COLO668 (cell line): ENCODE results near the gene STAT5B.
"Not testable (repeated sequence)": the region's sequence is repeated elsewhere in the genome, so short reads cannot be mapped to it uniquely, and the experiment has no call there.

Source experiments
- DNase-seq: peaks from one replicate; lab custom pipeline; 2025; ENCODE audit not compliant: unreplicated experiment; lab: John Stamatoyannopoulos, UW

Gene STAT5B

GRCh38 chr17:42307362-42307927, 31.3 kb upstream of the STAT5B start:
- DNase-seq: no peak

DNA sequence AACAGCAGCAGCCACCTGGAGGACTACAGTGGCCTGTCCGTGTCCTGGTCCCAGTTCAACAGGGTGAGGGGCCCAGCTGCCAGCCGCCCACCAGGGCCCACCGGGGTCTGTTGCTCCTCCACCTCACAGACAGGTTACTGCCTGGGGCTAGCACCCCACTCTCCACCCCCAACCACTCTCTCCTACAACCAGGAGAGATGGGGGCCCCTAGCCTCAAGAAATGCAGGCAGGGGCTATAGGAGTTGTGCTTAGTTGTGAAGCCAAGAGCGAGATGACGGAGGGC, 30.1 kb upstream of the STAT5B start:
- no peak for DNase-seq

GRCh38 chr17:42305543-42306384, 29.6 kb upstream of the STAT5B start:
- no peak for DNase-seq

DNA sequence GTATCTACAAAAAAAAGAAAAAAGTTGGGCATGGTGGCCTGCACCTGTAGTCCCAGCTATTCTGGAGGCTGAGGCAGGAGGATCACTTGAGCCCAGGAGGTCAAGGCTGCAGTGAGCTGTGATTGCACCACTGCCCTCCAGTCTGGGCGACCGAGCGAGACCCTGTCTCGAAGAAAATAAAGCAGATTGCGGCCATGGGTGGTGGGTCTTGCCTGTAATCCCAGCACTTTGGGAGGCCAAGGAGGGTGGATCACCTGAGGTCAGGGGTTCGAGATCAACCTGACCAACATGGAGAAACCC, 28.8 kb upstream of the STAT5B start:
- not testable (repeated sequence) for DNase-seq

GRCh38 chr17:42304187-42305030, 28.2 kb upstream of the STAT5B start:
- no peak for DNase-seq

- no peak for DNase-seq
Observed at GRCh38 chr17:42303694-42304093, 27.5 kb upstream of the STAT5B start.

DNA sequence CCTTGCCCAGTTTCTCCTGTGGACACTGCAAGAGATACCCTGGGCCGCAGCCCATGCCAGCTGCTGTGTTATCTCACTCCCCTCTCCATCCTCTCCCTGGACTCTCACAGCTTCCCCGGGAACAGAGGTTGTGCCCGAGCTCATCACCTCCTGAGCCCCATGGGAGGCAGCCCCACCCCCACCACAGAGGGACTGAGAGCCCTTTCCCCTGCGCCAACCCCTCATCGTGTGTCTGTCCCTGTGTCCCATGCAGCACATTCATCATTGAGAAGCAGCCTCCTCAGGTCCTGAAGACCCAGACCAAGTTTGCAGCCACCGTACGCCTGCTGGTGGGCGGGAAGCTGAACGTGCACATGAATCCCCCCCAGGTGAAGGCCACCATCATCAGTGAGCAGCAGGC, 24.8 kb upstream of the STAT5B start:
- DNase-seq: no peak

GRCh38 chr17:42299913-42300312, 23.7 kb upstream of the STAT5B start:
- DNase-seq: not testable (repeated sequence)

DNA sequence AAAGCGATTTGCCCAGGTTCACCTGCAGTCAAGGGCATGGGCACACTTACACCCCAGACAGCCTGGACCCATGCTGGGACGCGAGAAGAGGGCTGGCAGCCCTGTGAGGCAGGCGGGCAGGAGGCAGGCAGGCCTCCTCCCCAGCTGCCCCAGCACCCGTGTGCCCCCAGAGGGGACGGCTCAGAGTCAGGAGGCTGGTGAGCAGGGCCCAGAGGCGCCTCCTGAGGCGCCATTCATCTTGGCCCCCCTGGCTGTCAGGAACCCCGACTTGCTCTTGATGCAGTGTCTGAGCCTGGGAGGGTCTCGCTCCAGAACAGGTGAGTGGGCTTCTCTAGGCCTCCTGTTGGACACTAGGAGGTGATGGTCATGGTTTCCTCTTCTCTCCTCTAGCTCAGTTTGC, 23.2 kb upstream of the STAT5B start:
- not testable (repeated sequence) for DNase-seq

GRCh38 chr17:42297775-42298174, 21.6 kb upstream of the STAT5B start:
- not testable (repeated sequence) for DNase-seq

GRCh38 chr17:42296012-42296411, 19.8 kb upstream of the STAT5B start:
- DNase-seq: no peak

GRCh38 chr17:42294469-42295398, 18.5 kb upstream of the STAT5B start:
- DNase-seq: no peak

DNA sequence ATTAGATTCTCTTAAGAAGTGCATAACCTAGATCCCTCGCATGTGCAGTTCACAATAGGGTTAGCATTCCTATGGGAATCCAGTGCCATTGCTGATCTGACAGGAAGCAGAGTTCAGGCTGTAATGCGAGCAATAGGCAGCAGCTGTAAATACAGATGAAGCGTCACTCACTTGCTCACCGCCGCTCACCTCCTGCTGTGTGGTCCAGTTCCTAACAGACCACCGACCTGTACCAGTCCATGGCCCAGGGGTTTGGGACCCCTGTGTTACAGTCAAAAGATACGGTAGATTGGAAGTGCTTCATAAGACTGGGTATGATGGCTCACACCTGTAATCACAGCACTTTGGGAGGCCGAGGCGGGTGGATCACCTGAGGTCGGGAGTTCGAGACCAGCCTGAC, 14.9 kb upstream of the STAT5B start:
- DNase-seq: no peak

DNA sequence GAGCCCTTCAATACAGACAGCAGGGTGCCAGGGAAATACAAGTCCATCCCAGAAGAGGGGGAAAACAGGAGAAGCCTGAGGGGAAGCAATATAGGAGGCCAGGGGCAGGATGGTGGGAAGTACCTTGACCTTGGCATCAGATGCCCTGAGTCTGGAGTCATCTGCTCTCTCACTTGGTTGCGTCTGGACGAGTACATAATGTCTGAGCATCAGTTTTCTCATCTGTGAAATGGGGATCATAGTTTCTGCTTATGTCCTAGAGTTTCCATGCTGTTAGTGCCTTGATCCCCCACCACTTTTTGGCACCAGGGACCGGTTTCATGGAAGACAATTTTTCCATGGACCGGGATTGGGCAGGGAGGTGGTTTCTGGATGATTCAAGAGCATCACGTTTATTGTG, 14.4 kb upstream of the STAT5B start:
- DNase-seq: no peak

GRCh38 chr17:42289611-42290181, 13.5 kb upstream of the STAT5B start:
- DNase-seq: no peak

DNA sequence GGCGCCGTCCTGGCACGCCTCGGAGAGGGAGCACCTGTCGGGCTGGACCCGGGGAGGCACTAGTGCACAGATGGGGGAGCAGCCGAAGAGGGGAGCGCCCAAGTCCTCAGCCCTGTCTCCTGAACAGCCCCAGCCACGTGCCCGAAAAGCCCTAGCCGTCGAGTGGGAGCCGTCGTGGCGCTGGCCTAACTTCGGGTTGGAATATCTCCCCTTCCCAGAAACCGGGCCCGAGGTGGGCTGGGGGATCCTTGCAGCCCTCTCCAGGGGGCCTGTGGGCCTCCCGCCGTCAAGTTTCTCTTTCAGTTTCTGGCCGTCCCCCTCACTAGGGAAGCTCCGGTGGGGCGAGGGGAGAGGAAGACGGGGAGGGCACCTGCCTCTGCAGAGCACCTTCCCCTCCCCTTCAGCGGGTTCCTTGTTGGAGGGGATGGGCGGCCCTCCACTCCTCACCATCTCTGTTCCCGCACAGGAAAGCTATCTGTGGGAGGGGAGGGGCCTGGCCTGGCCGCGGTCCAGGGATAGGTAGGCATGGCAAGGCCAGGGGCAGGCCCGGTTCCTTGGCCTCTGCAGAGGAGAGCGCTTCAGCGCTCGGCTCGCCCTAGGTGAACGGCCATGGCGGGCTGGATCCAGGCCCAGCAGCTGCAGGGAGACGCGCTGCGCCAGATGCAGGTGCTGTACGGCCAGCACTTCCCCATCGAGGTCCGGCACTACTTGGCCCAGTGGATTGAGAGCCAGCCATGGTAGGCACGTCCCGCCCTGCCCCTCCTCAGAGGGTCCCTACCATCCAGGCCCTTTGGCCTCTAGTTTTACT, 12.8 kb upstream of the STAT5B start:
- no peak for DNase-seq

DNA sequence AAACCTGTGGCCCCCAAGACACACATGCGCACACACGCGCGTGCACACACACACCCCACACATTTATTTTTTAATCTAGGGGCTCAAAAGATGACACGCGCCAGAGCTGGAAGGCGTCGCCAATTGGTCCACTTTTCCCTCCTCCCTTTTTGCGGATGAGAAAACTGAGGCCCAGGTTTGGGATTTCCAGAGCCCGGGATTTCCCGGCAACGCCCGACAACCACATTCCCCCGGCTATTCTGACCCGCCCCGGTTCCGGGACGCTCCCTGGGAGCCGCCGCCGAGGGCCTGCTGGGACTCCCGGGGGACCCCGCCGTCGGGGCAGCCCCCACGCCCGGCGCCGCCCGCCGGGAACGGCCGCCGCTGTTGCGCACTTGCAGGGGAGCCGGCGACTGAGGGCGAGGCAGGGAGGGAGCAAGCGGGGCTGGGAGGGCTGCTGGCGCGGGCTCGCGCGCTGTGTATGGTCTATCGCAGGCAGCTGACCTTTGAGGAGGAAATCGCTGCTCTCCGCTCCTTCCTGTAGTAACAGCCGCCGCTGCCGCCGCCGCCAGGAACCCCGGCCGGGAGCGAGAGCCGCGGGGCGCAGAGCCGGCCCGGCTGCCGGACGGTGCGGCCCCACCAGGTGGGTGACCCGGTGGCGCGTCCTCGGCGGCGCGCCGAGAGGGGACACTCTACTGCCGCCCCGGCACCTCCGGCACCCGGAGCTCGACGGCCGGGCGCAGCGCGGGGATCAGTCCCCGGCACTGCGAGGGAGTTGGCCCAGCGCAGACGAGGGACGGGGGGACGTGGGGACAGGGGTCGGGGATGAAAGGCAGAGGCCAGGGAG, 12.0 kb upstream of the STAT5B start, which contains the start of gene STAT5A:
Gene STAT5A, plus strand, starts transcription at position 522 of the 826 bp plus-strand sequence. CDS start 914 bp downstream, outside the sequence.
- peak; percentile 58 for DNase-seq

DNA sequence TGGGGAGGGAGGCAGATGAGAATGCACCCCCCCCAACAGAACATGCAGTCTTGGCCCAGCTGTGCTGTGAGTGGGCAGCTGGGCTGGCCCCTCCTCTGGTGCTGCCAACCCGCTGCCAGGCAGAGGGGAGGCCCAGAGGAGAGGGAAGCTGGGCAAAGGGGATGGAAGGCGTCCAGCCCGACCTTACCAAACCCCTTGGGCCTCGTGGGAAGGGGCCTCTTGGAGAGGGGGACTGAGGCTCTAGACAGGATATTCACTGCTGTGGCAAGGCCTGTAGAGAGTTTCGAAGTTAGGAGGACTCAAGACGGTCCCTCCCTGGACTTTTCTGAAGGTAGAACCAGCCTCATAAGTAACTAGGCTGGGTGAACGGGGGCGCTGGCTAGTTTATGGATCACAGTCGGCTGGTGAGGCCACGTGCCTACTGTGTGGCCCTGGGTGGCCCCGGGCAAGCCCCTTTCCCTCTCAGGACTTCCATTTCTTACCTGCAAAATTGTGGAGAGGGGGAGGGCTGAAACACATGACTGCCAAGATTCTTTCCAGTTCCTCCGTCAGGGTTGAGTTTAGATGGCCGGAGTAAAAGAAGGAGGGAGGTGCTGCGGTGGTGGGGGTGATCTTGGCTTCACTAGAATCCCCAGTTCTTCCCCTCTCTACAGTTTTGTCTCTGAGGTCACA, 11.2 kb upstream of the STAT5B start:
- no peak for DNase-seq
